HG03108 (cell line): ENCODE results near the gene CASP12.
"Not testable (repeated sequence)": the region's sequence is repeated elsewhere in the genome, so short reads cannot be mapped to it uniquely, and the experiment has no call there.

Source experiments
- ATAC-seq: cut with Tn5 transposase; IDR thresholded peaks from one replicate; pipeline ENCODE4 v1.9.1; 2021; ENCODE audit warnings: moderate library complexity; ENCODE audit not compliant: unreplicated experiment

The CASP12 gene

GRCh38 chr11:104897891-104898684 is at the start of gene CASP12:
Gene CASP12 (minus strand): TSS chr11:104898460.
- no peak for ATAC-seq

- ATAC-seq, result peak; percentile 89
Measured at GRCh38 chr11:104946907-104947306, 48.6 kb upstream of the CASP12 start.

GRCh38 chr11:104944076-104944475 is 45.8 kb upstream of the CASP12 start:
- no peak for ATAC-seq

GRCh38 chr11:104943561-104943960 is 45.3 kb upstream of the CASP12 start:
- ATAC-seq, result no peak

GRCh38 chr11:104934594-104934993 is 36.3 kb upstream of the CASP12 start:
- ATAC-seq, result no peak

GRCh38 chr11:104934073-104934472 is 35.8 kb upstream of the CASP12 start:
- ATAC-seq, result not testable (repeated sequence)

GRCh38 chr11:104928811-104929210 is 30.6 kb upstream of the CASP12 start:
- no peak for ATAC-seq

GRCh38 chr11:104926771-104927611 is 28.7 kb upstream of the CASP12 start:
- no peak for ATAC-seq

- ATAC-seq, result no peak
Measured at GRCh38 chr11:104925850-104926249, 27.6 kb upstream of the CASP12 start.

GRCh38 chr11:104918113-104918824 is 20.0 kb upstream of the CASP12 start:
- no peak for ATAC-seq

GRCh38 chr11:104917271-104918112 is 19.2 kb upstream of the CASP12 start:
- no peak for ATAC-seq

- ATAC-seq, result no peak
Measured at GRCh38 chr11:104916442-104916841, 18.2 kb upstream of the CASP12 start.

- ATAC-seq, result no peak
Measured at GRCh38 chr11:104912102-104912501, 13.8 kb upstream of the CASP12 start.

GRCh38 chr11:104908186-104908531 is 9.9 kb upstream of the CASP12 start:
- no peak for ATAC-seq

- no peak for ATAC-seq
Measured at GRCh38 chr11:104907521-104908185, 9.4 kb upstream of the CASP12 start.

- ATAC-seq, result no peak
Measured at GRCh38 chr11:104905271-104905670, 7.0 kb upstream of the CASP12 start.

- ATAC-seq, result no peak
Measured at GRCh38 chr11:104899226-104899625, 966 bp upstream of the CASP12 start.

GRCh38 chr11:104898685-104899013 is 389 bp upstream of the CASP12 start:
- no peak for ATAC-seq

GRCh38 chr11:104895634-104896033 is 2.6 kb downstream of the CASP12 start:
- no peak for ATAC-seq

- ATAC-seq, result no peak
Measured at GRCh38 chr11:104893876-104894275, 4.4 kb downstream of the CASP12 start.
